ENCODE results near the gene DCAF12.

DCAF12 gene

DNA sequence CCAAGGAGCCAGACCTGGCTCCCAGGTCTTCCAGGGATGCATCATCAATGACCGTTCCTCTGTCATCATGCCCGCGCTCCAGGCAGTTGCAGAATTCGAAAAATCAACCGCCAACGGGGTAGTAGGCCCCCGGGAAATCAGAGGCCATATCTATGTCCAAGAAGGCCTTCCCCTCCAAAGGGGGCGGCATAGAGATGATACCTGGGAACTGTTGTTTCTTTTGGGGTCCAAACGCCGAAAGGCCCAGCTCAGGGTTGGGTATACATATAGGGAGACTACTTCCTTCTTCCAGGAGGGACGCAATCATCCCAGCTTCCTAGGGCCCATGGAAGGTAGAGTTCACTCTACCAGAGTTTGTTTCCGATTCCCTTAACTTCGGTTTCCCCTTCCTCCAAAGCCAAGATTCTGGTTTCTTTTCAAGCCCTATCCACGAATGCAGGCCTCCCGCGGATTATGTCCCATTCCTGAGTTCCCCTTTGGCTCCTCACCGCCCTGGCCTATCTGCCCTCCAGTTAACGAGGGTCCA, 754 bp downstream of the DCAF12 start:
- DNase-seq (ENCODE audit: low read depth in 2 of 2) = no peak

DNA sequence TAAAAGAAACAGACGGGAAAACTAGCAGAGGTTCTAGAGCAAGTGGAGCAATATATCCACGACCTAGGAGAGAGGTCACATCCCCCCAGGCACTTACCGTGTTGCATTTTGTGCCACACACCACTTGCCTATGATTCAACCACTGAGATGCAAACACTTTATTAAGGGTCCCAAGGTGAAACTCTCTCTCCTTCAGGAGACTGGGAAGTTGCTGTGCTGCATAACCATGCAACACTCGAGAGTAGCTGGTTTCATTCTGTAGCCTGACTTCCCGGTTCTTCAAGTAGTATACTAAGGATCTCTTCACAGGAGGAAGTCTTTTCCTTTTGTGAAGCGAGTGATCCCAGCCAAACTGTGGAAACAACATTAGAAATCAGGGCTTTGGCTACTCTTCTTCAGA, 1.6 kb downstream of the DCAF12 start:
- no peak for DNase-seq (ENCODE audit: low read depth in 2 of 2)

DNA sequence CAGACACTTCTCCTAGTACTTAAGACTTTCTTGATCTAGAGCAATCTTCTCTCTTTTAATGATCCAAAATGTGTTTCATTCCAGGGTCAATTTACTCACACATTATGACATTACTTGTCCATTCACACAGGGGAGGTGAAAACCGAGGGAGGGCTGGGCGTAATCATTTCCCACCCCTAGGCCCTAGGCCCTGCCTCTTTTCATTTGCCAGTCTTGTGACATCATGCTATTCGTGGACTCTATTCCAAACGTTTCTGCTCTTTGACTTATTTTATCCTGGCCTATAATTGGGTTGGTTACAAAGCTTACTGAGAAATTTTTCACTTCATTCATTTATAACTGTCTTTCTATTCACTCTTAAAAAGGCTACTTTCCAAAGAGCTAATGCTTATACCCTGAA, 2.4 kb downstream of the DCAF12 start:
- no peak for DNase-seq (ENCODE audit: low read depth in 2 of 2)

DNA sequence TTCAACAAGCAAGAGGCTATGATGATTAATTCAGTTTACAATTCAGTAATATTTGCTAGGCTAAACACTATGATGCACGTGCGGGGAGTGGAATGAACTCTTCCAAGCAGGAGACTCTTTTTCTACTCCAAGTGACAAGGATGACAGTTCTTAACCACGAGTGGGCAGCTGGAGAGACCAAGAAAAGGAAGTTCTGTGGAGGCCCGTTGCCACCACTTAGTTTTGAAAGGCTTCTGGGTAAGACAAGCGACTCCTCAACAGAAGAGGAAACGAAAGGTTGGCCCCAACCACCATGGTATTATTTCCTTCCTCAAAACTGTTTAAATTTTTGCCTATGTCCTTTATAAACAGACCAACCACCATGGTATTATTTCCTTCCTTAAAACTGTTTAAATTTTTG, 2.8 kb downstream of the DCAF12 start:
- DNase-seq (ENCODE audit: low read depth in 2 of 2) = no peak

DNA sequence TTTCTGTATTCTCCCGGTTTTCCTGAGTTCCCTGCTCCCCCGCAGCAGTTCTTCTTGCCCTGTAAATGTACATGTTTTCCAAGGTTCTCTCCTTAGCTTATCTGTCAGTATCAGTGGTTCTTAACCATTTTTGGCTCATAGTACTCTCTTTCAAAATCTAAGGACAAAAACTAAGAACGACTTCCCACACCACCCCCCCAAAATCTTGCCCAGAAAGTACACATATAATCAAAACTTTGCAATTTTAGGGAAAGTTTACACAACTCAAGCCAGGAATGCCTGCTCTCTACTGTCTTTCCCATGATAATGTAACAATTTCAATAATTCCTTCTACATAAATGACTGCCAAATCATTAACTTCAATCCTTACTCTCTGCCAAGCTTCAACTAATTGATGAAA, 4.5 kb downstream of the DCAF12 start:
- no peak for DNase-seq (ENCODE audit: low read depth in 2 of 2)

DNA sequence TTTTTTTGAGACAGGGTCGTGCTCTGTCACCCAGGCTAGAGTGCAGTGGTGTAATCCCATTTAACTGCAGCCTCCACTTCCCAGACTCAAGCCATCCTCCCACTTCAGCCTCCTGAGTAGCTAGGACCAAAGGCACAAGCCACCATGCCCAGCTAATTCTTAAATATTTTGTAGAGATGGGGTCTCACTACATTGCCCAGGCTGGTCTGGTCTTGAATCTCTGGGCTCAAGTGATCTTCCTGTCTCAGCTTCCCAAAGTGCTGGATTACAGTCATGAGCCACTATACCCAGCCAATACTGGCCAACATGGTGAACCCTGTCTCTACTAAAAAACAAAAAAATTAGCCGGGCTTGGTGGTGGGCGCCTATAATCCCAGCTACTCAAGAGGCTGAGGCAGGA, 6.8 kb downstream of the DCAF12 start:
- DNase-seq (ENCODE audit: low read depth in 2 of 2) = no peak

DNA sequence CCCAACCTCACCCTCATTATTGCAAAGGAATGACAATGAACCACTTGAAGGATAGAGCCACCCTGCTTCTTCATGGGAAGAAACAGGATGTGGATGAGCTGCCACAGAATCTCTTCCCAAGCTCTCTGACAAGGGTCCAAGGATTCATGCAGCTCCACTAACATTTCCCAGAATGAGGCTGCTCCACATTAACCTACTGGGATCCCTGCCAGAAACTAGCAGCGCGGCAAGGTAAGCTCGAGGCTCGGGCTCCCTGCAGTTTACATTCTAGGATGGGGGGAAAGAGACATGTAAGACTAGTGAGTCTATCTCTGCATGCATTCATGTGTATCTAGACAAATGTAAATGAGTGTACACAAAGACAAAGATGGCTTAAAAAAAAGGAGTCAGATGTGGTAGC, 12.1 kb downstream of the DCAF12 start:
- DNase-seq (ENCODE audit: low read depth in 2 of 2) = no peak

DNA sequence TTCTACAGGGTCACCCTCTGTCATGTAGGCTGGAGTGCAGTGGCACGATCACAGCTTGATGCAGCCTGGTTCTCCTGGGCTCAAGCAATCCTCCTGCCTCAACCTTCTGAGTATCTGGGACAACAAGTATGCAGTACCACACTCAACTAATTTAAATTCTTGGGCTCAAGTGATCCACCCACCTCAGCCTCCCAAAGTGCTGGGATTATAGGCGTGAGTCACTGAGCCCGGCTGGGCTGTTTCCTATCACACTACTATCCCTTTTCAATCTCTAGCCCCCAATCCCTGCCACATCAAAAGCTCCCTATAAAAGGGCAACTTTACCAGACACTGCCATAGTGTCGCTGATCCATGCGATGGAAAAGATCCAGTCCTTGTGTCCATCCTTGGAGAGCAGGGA, 20.4 kb downstream of the DCAF12 start:
- DNase-seq (ENCODE audit: low read depth in 2 of 2) = no peak

DNA sequence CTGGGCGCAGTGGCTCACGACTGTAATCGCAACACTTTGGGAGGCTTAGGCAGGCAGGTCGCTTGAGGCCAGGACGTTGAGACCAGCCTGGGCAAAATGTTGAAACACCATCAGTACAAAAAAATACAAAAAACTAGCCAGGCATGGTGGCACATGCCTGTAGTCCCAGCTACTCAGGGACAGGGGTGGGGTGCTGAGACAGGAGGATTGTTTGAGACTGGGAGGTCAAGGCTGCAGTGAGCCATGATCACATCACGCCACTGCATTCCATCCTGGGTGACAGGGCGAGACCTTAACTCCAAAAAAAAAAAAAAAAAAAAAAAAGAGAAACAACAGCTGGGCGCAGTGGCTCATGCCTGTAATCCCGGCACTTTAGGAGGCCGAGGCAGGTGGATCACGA, 23.7 kb downstream of the DCAF12 start:
- no peak for DNase-seq (ENCODE audit: low read depth in 2 of 2)

DNA sequence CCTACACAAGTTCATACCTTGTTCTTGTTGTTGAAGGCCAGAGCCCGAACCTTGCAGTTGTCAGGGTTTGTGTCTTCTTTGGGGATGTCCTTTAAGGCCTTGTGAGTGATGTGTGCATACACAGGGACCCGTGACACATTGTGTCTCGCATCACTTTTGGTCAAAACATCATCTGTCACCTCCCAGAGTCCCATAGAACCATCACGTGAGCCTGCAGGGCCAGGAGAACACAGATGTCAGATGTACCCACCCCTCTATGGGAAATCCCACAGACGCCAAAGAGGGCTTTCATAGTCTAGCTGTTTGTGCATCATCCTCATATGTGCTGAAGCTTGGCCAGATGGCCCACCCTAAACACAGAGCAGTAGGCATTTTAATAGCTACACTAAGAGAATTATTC, 28.2 kb downstream of the DCAF12 start:
- no peak for DNase-seq (ENCODE audit: low read depth in 2 of 2)

DNA sequence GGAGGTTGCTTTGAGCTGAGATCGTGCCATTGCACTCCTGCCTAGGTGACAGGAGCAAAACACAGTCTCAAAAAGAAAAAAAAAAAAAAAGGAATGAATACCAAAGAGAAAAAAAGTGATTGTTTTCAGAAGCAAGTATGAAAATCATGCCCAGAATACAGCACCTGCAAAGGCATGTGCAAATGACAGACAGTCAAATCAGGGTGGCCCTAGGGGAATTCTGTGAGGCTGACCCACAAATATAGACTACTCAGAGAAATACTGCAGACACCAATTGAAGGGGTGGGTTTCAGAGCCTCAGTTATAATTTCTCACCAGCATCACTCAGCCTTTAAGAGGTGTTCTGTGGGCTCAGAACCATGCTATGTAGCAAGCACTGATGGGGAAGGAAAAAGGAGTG, 28.6 kb downstream of the DCAF12 start:
- DNase-seq (ENCODE audit: low read depth in 2 of 2) = no peak

DNA sequence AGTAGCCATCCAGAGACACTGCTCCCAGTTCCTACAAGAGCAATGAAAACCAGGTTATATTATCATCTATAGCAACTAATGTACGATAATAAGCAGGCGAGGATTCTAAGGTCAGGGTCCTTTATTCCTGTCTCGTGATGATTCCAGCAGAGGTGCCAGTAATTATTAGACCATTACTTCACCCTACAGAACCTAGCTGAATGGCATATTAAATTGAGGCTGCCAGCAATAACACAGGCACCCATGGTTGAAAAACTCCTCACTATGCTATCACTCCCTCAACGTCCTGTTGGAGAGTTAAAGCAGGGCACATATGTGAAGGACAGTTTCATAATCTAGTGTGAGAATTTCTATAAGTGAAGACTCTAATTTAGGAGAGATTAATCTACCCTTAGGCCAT, 29.7 kb downstream of the DCAF12 start:
- DNase-seq (ENCODE audit: low read depth in 2 of 2) = no peak

DNA sequence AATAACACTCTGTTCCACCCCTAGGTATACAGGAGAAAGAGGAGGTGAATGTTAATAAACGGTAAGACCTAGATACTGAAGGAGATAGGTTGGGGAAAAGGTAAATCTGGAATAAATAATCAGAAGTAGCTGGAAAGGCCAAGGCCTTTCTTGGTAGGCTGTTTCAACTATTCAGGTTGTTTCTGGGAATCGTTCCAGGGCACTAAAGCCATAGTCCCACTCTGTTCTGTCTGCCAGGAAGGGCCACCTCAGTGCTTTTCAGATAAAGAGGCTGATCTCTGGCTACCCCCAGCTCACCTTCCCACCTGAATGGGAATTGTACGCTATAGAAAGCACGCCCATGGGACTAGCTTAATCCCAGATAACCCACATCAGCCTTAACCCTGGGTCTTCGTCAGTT, 32.9 kb downstream of the DCAF12 start:
- DNase-seq (ENCODE audit: low read depth in 2 of 2) = no peak

DNA sequence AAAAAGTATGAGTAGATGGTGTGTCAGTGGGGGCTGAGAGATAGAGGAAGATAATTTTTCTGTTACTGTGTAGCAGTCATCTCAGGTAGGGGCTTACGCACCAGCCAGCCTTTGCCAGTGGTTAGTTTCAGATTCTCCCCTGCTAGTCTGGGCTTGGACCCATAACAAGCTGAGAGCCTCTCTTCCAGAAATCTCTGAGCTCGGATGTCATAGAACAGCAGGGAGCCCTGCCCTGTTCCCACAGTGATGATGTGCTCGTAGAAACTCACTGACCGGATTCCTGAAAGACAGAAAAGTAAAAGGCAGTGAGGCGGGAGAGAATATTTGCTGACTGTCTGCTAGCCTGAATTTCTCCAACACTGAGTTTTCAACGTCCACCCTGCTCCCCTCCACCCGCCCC, 37.2 kb downstream of the DCAF12 start:
- DNase-seq (ENCODE audit: low read depth in 2 of 2) = no peak

DNA sequence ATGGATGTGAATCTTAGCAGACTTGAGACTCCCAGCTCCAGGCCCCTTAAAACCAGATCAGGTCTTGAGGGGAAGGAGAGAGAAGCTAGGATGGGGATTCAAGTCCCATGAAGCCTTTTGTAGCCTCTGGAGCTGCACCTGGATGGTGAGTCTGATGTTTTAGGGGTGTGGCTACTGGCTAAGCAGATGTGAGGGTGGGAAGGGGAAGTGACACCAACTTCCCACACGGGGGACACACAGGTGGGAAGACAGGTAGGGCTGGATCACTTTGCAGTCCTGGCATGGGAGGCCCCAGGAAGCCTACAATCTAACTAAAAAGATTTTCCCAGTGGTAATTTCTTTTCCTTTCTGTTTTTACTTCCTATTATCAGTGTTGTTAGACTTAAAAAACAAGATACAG, 39.1 kb downstream of the DCAF12 start:
- DNase-seq (ENCODE audit: low read depth in 2 of 2) = no peak

DNA sequence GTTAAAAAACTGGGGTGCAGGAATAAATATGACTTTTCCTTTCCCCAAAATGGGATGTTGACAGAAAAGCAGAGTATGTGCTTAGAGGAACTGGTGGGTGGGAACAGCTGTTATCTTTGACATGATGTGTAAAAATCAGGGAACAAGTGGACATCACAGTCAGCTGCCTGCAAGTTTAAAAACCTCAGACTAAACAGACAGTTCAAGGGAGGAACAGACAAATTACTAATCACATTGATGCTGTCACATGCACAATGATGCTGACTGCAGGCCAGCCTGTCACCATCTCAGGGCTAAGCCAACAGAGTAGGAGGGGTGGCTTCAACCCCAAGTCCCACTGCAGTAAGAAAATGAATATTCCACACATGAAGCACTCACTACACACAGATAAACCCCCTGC, 39.6 kb downstream of the DCAF12 start:
- DNase-seq (ENCODE audit: low read depth in 2 of 2) = no peak

DNA sequence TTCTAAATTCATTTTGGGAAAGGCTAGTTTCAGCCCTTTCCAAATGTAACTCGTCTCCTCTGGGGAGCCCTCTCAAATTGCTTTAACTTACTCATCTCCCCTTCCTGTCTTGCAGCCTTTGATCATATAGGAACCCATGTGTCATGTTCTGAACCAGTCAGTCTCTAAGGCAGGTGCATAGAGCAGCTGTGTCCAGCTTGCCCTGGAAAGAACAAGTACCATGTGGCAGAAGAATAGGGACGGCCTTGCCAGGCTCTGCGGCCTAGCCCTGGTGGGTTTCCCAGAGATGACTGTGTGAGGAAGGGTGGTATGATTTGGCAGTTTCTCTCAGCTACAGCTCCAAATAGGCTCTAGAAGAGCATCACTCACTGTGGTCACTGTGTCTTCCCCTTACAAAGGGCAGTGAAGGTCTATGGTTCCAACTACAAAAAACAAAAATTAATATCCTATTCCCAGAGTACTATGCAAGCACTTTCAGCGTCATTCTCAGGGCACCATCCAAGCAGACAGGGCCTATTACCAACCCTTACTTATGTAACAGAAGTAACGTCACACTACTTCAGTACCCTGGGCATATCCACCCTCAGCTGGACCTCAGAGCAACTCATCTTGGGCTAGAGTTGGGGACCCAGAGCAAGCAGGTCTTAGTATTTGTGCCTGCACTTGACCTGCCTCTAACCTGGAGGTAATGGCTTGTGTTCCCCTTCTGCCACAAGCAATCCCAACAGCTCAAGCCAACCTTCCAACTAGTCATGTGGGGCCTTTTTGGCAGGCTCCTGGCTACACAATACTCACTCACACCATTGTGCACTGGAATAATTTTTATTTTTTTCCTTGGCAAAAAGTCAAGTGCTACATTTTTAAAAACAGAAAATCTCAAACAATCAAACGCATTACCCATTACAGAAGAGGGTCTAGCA, 40.7 kb downstream of the DCAF12 start:
- no peak for DNase-seq (ENCODE audit: low read depth in 2 of 2)

DNA sequence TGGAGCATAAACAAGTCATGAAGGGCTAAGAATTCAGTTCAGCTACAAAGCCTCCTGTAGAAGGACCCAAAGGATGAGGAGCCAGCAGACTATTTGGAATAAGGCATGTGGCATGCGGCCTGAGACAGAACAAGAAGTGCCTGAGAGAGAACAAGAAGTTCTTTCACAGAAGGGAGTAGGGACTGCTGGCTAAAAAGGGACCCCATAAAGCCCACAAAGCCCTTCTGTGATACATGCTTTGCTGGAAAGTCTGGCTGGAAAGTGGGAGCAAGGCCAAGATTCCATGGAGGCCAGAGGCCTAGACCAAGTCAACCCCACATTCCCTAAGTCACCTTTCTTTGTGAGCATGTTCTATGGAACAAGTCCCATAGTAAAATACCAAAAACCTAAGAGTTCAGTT, 41.9 kb downstream of the DCAF12 start:
- DNase-seq (ENCODE audit: low read depth in 2 of 2) = no peak

DNA sequence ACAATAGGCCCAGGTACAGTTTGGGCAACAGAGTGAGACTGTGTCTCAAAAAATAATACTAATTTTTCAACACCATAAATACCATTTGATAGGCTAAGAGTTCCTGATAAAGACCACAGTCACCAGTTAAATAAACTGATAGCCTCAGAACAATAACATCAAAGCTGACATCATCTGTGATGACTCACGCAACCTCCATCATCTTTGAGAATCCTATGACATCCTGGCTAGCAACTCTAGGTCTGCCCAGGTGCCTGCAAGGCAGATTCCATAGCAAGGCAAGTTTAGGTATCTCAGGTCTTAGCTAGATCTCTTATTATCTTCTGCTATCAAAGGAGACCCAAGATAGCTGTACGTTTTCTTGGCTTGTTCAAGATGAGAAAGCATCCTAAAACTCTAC, 47.3 kb downstream of the DCAF12 start:
- DNase-seq (ENCODE audit: low read depth in 2 of 2) = no peak

DNA sequence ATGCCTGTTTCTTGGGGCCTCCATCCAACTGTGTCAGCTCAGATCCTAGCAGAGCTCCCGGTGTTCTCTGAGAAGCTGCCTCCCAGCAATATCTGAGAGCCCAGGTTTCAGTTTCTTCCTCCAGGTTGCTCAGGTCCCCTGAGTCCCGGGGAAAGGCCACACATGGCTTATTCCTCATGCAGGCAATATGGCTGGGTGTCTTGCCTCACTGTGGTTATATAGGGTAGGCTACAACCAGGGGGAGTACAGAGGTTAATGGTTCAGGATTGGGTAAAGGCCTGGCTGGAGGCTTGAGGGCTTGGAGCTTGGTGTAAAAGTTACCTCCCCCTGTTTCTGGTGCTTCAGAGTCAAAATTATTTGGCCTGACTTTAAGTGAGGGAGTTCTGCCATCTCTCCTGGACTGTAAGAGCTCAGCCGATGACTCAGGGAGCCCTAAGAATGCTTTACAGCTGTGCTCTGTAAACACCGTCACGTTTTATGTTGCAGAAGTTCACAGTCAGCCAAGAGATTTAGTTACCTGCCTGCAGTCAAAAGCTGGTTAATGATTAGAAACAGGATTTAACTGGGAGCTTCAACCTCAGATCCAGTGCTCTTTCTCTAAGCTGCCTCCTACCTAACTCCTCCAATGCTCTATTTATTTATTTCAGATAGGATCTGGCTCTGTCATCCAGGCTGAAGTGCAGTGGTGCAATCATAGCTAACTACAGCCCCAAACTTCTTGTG, 53.5 kb downstream of the DCAF12 start:
- no peak for DNase-seq (ENCODE audit: low read depth in 2 of 2)

DNA sequence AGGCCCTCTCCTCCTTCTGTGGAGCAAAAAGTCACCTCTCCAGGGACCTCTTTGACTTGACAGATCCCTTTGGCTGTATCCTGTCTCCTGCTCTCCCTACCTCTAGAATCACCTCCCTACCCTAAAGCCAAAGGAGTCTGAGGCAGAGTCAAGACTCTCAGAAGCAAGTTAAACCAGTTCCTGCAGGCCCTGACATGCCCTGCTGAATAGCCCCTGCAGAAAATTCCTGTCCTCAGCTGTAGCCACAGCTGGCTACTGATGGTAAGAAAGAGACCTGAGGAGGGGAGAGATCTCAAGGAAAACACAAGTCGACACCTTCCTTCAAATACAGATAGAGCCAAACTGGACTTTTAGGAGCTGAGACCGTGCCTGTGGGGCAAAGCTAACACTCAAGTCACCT, 54.1 kb downstream of the DCAF12 start:
- no peak for DNase-seq (ENCODE audit: low read depth in 2 of 2)

DNA sequence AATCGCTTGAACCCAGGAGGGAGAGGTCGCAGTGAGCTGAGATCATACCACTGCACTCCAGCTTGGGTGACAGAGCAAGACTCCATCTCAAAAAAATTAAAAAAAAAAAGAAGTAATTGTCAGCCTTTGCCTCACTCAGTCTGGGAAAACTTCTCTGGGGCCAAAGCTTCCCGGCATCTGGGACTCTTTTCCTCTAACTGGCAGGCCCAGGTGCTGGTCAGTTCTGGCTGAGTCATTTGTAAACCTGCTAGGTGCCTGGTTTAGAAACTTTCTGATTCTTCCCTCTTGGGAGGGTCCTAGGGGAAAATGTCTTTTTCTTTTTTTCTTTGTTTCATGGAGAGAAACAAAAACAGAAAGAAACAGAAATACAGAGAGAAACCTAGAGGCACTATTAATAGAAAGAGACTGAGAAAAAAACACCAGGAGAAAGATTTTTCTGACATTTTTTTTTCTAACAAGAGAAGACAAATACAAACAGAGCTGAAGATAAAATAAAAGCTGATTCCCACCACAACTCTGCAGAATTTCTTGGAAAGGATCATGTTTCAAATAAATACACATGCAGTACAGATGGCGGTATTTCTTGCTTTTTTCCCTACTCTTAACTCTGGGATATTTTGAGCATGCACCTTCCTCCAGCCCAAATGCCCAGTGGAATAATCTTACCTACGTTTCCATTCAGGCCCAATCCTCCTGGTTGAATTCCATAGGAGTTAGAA, 55.7 kb downstream of the DCAF12 start:
- no peak for DNase-seq (ENCODE audit: low read depth in 2 of 2)

All from stimulated activated CD4-positive, alpha-beta T cell treated with anti-CD3 and anti-CD28 coated beads, Interleukin-1b, Interleukin-23, amount 100 ng/mL, for 1 hour (primary cell).